HUES64 (cell line): Measurements from ENCODE around the gene FBXO2.

Experiments used
- H3K27ac ChIP-seq: 2 replicates; pipeline ENCODE4 v1.7.0; 2013; ENCODE audit warnings: low read depth, low read length, inconsistent platforms
- H3K27me3 ChIP-seq: 2 replicates; pipeline ENCODE4 v1.6.1; 2013; ENCODE audit warnings: mild to moderate bottlenecking, low read length; ENCODE audit not compliant: insufficient read depth
- H3K36me3 ChIP-seq: 2 replicates; pipeline ENCODE4 v1.6.1; 2013; ENCODE audit warnings: mild to moderate bottlenecking, low read length; ENCODE audit not compliant: insufficient read depth
- H3K4me1 ChIP-seq: 2 replicates; pipeline ENCODE4 v1.6.1; 2013; ENCODE audit warnings: mild to moderate bottlenecking, low read length, moderate library complexity; ENCODE audit not compliant: insufficient read depth
- H3K4me3 ChIP-seq: 2 replicates; pipeline ENCODE4 v1.5.1; 2013; ENCODE audit warnings: mild to moderate bottlenecking, low read length, moderate library complexity
- H3K9ac ChIP-seq: 2 replicates; pipeline ENCODE4 v1.6.1; 2013; ENCODE audit warnings: mild to moderate bottlenecking, low read depth, low read length
- H3K9me3 ChIP-seq: 2 replicates; pipeline ENCODE4 v1.6.1; 2013; ENCODE audit warnings: low read depth, low read length; ENCODE audit not compliant: insufficient read depth
- whole genome bisulfite sequencing: fragments of 150-250, 120-280 bp; methylation state at CpG from one replicate; pipeline ENCODE4 v1.1.7; 2013; ENCODE audit warnings: missing lambda C conversion rate; 5-methylcytosine and 5-hydroxymethylcytosine counted together

FBXO2 gene

DNA sequence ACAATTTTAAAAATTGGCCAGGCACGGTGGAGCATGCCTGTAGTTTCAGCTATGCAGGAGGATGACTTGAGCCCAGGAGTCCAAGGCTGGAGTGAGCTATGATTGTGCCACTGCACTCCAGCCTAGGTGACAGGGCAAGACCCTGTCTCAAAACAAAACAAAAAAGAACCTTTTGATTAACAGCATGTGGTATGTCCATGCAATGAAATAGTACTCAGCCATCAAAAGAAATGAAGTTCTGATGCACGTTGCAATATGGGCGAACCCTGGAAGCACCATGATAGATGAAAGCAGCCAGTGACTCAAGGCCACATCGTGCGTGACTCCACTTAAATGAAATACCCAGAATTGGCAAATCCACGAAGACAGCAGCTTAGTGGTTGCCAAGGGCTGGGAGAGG lies 47.5 kb downstream of the FBXO2 start:
- Histone ChIP-seq H3K27ac (no peak overlapping the region), H3K9me3 (no peaks in the 10 kb centered on the region), H3K4me3 (no peak overlapping the region), H3K9ac (no peak overlapping the region), H3K4me1 (peaks cover 9% of the 10 kb centered on the region; the same call in 1 of the 2 replicates), H3K36me3 (no peaks in the 10 kb centered on the region), H3K27me3 (no peaks in the 10 kb centered on the region)
- 96% methylated on average over 6 of the region's 6 CpGs for WGBS

DNA sequence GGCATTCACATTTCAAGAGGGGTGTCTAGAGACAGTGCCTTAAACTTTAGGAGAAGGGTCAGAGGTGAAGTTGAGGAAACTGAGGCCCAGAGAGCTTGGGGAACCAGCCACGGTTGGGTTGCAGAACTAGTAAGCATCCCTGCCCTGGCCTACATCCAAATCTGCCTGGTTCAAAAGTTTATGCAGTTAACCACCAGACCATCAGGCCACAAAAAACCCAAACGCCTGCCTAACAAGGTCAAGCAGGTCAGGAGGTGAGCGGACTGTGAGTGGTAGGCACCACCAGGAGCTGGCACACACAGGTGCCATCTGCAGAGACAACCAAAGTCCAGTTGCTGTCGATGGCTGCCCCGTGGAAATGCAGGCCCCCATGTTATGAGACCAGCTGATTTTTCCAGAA lies 51.2 kb downstream of the FBXO2 start:
- Histone ChIP-seq H3K27ac (no peak overlapping the region), H3K4me1 (peaks cover 9% of the 10 kb centered on the region; the same call in 1 of the 2 replicates), H3K27me3 (no peaks in the 10 kb centered on the region), H3K4me3 (no peak overlapping the region), H3K9ac (no peak overlapping the region), H3K9me3 (no peaks in the 10 kb centered on the region), H3K36me3 (no peaks in the 10 kb centered on the region)
- 93% methylated on average over 5 of the region's 5 CpGs for WGBS

DNA sequence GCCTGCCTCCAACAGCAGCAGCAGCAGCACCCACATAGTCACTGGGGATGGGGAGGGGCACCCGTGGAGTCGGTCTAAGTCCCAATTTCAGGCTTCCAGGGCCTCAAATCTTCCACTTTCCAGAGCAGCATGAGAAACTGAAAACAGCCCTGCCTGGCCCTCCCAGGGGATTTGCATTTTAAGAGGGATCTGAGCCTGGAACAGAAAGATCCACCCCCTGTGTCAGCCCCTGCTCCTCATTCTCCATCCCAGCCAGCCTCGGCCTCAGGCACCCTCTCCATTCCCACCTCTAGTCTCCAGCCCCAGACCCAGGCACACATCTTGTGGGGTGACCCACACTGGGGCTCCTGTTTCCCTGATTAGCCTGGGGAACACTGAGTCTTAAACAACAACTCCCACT lies 51.8 kb downstream of the FBXO2 start:
- Histone ChIP-seq H3K27me3 (no peaks in the 10 kb centered on the region), H3K36me3 (no peaks in the 10 kb centered on the region), H3K4me3 (no peak overlapping the region), H3K4me1 (peaks cover 9% of the 10 kb centered on the region; the same call in 1 of the 2 replicates), H3K9ac (no peak overlapping the region), H3K27ac (no peak overlapping the region), H3K9me3 (no peaks in the 10 kb centered on the region)
- WGBS, result 52% methylated on average over 3 of the region's 3 CpGs

DNA sequence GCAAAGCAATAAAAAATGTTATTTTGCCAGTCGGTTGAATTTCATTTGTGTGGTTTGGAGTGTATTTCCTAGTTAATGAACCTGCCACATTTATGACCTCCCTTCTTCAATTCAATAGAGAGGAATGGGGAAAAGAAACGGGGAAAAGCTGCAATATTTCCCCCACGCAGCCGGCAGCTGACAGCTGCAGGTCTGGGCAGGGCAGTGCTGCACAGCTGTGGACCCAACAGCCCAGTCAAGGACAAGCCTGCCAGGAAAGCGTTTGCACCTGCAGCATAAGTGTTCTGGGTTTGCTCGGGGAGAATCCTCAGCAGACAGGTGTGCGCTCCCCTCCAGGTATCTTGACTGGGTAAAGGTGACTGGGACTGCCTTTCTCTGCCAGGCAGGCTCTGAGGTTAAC lies 53.4 kb downstream of the FBXO2 start:
- WGBS, result 83% methylated on average over 6 of the region's 7 CpGs
- H3K36me3 ChIP-seq, result no peaks in the 10 kb centered on the region
- no peaks in the 10 kb centered on the region for H3K9me3 ChIP-seq
- no peak overlapping the region for H3K4me3 ChIP-seq
- H3K27ac ChIP-seq, result no peak overlapping the region
- H3K9ac ChIP-seq, result no peak overlapping the region
- peaks cover 9% of the 10 kb centered on the region; the same call in 1 of the 2 replicates for H3K4me1 ChIP-seq
- no peaks in the 10 kb centered on the region for H3K27me3 ChIP-seq

DNA sequence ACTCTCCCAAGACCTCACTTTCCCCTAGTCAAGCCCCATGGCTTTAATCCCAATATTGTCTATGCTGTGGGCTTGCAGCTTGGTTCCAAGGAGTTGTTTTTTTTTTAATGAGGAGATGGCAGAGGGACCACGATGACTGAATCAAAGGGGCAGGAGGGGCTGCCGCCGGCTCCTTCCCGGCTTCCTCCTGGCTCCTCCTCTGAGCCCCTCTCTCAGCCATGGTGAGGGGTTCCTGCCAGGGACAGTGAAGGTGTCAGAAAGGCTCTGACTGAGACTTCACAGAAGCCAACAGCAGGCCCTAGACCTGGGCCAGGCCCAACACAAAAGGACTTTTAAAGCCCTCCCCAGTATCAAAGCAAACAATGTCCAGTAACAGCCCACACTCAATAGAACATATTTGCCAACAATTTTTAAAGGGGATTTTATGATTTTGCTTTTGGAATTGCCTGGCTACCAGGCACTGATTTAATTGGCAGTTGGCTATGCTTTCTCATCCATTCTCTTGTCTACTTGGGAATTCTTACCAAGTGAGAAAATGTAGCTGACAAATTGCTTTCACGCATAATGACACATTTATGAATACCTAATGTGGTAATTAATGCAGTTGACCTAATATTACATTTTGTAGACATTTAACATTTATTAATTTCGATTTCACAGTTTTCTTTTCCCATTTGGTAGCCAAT lies 54.2 kb downstream of the FBXO2 start:
- Histone ChIP-seq H3K4me1 (peaks cover 9% of the 10 kb centered on the region; the same call in 1 of the 2 replicates), H3K27ac (no peak overlapping the region), H3K9ac (no peak overlapping the region), H3K27me3 (no peaks in the 10 kb centered on the region), H3K9me3 (no peaks in the 10 kb centered on the region), H3K4me3 (no peak overlapping the region), H3K36me3 (no peaks in the 10 kb centered on the region)
- WGBS, result 89% methylated on average over 5 of the region's 6 CpGs

DNA sequence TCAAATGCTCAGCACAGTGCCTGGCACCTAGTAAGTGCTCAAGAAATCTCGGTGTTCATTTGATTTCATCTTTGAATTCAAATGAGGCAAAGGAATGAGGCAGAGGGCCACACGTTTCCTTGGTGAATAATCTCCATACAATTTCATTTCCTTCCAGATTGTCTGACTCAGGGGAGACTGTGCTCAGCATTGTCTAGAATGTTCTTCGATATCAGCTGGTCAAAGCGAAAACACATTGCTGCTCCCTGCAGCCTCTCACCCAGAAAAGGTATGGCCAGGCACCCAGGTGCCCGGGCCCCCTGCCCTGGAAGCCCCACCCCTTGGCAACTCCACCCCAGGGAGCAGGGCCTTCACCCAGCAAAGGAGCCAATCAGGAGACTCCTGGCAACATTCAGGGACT lies 55.8 kb downstream of the FBXO2 start:
- H3K27ac ChIP-seq, result no peak overlapping the region
- peaks cover 13% of the 10 kb centered on the region; the same call in 1 of the 2 replicates for H3K4me1 ChIP-seq
- H3K4me3 ChIP-seq, result no peak overlapping the region
- no peaks in the 10 kb centered on the region for H3K36me3 ChIP-seq
- no peaks in the 10 kb centered on the region for H3K9me3 ChIP-seq
- no peak overlapping the region for H3K9ac ChIP-seq
- no peaks in the 10 kb centered on the region for H3K27me3 ChIP-seq
- WGBS, result 88% methylated on average over 5 of the region's 5 CpGs
